Spleen (tissue), 11 donors: ENCODE measurements around the gene SLC26A2. TPM values are rescaled to one million over a fixed set of nuclear protein-coding genes. Genes with fewer than 3 reads are reported as not detected.
"Not testable (repeated sequence)": the region's sequence is repeated elsewhere in the genome, so short reads cannot be mapped to it uniquely, and the experiment has no call there.

Source experiments
- DNase-seq: peaks from one replicate; pipeline ENCODE4 v3.0.0-alpha.2; 2020
- H3K27ac ChIP-seq, 8 donors: fragments of 200-600 bp; sonication (generic) in 7 of 8; 1 replicate in 4 of 8; 2 replicates in 4 of 8; pipeline versions ENCODE4 v1.5.0 to v1.8.0; 2016 to 2021; ENCODE audit warnings: inconsistent platforms in 4 of 8, mild to moderate bottlenecking in 4 of 8, moderate library complexity in 1 of 8
- H3K27me3 ChIP-seq, 7 donors: fragments of 200-600 bp; sonication (generic) in 6 of 7; replicated peaks in 1 of 7; 1 replicate in 4 of 7; 2 replicates in 3 of 7; pipeline versions ENCODE4 v1.5.0 to v1.8.0; 2016 to 2021; ENCODE audit warnings: inconsistent platforms in 3 of 7, mild to moderate bottlenecking in 1 of 7
- H3K36me3 ChIP-seq, 6 donors: fragments of 200-600 bp; sonication (generic) in 5 of 6; 1 replicate in 4 of 6; 2 replicates in 2 of 6; pipeline versions ENCODE4 v1.5.0 to v1.8.0; 2016 to 2021; ENCODE audit warnings: inconsistent platforms in 2 of 6
- H3K4me1 ChIP-seq, 6 donors: fragments of 200-600 bp; sonication (generic) in 5 of 6; 1 replicate in 3 of 6; 2 replicates in 3 of 6; pipeline versions ENCODE4 v1.5.0 to v1.8.0; 2016 to 2021; ENCODE audit warnings: inconsistent platforms in 3 of 6
- H3K4me3 ChIP-seq, 8 donors: fragments of 200-600 bp; sonication (generic) in 7 of 8; 1 replicate in 4 of 8; 2 replicates in 4 of 8; pipeline versions ENCODE4 v1.5.0 to v1.8.0; 2016 to 2021; ENCODE audit warnings: inconsistent platforms in 4 of 8, mild to moderate bottlenecking in 4 of 8, moderate library complexity in 2 of 8
- H3K9me3 ChIP-seq, 8 donors: fragments of 200-600 bp; sonication (generic) in 7 of 8; 1 replicate in 4 of 8; 2 replicates in 4 of 8; pipeline versions ENCODE4 v1.5.0 to v1.8.0; 2016 to 2021; ENCODE audit warnings: inconsistent platforms in 4 of 8
- CTCF ChIP-seq, 11 experiments: fragments of 200-600 bp in 7 of 11; fragments of 450-650 bp in 4 of 11; sonication (generic) in 4 of 11; IDR thresholded peaks in 8 of 11; conservative IDR thresholded peaks in 3 of 11; 1 replicate in 7 of 11; 2 replicates in 4 of 11; pipeline versions ENCODE4 v1.4.0 to v1.8.0; 2016 to 2021; ENCODE audit warnings: antibody characterized with exemption in 11 of 11, inconsistent platforms in 4 of 11, mild to moderate bottlenecking in 1 of 11
- POLR2A ChIP-seq, 3 donors: fragments of 450-650 bp; IDR thresholded peaks; one replicate each; pipeline ENCODE4 v1.5.1; 2017; ENCODE audit warnings: antibody characterized with exemption in 3 of 3, mild to moderate bottlenecking in 1 of 3
- POLR2AphosphoS5 ChIP-seq, 3 donors: sonication (generic); formaldehyde crosslinking; IDR thresholded peaks; one replicate each; pipeline ENCODE4 v1.5.1; 2017; ENCODE audit warnings: antibody characterized with exemption in 3 of 3
- WGBS, 5 donors: extraction: QIAGEN DNeasy Blood & Tissue Kit in 3 of 5; methylation state at CpG; one replicate each; pipeline versions ENCODE4 v1.1.5 to v1.1.7; 2013 to 2018; 5-methylcytosine and 5-hydroxymethylcytosine counted together
- intact Hi-C: fragments of 100-400 bp; cut with DNase I; formaldehyde crosslinking; loops from one replicate; pipeline ENCODE4 v1.15.0; 2023; ENCODE audit warnings: low total_unique reads
- polyA plus RNA-seq, 3 donors: library from polyadenylated mRNA; stranded (reverse); fragments of 200-250 nt; gene quantifications; one replicate each; pipeline ENCODE4 v1.2.1, GENCODE V29; 2013
- total RNA-seq, 7 donors: library from RNA; depleted of rRNA in 3 of 7; stranded (reverse); fragments of >200 nt in 3 of 7; fragmentation: NEBNext Ultra II Directional in 4 of 7; extraction: Animal tissue kit (Norgen Biotek cat#: 25700) in 4 of 7; gene quantifications; one replicate each; pipeline versions ENCODE4 v1.1.0 to v1.2.1, GENCODE V29; 2016 to 2021
- donor health status: healthy with polysubstance abuse.
- donor health status: DM: no; HTN: no; CAD: no; lungs with moderate emphysema.
- donor health status: DM: no; HTN: no; CAD: no.
- donor health status: Bipolar disorder and iron deficiency.
- donor health status: healthy.
- donor health status: DM: no; HTN: no; CAD: no.
- donor health status: DM: yes; HTN: yes; CAD: no.

SLC26A2 gene
- total and polyA plus RNA-seq, 10 donors, result 1.9 to 14.8 (median 10.1) TPM

- WGBS, 5 donors, result 73 to 87% (median 81%) methylated on average over 2 of the region's 2 CpGs
- Histone ChIP-seq H3K4me3 (no peak overlapping the region), H3K4me1 (peaks cover 0 to 17% (median 0%) of the 10 kb centered on the region in 6 donors), H3K9me3 (no peaks in the 10 kb centered on the region), H3K36me3 (peaks cover 0 to 100% (median 83%) of the 10 kb centered on the region in 6 donors), H3K27ac (peak overlapping the region in 3 of 8 donors; percentile 42 to 74 (median 68)), H3K27me3 (no peaks in the 10 kb centered on the region)
- no peak for DNase-seq
- intact Hi-C loops, result no loop called here
- no peak for TF ChIP-seq POLR2AphosphoS5 (IDR thresholded peaks at IDR 0.05)
- TF ChIP-seq POLR2A (IDR thresholded peaks at IDR 0.05), result no peak
- no peak for TF ChIP-seq CTCF (IDR thresholded peaks at IDR 0.05 in 8 of 11, conservative IDR thresholded peaks at IDR 0.05 in 3 of 11)
Observed at GRCh38 chr5:150022681-150023080, 62.1 kb downstream of the SLC26A2 start.

- Histone ChIP-seq H3K4me3 (no peak overlapping the region), H3K36me3 (peaks cover 0 to 100% (median 84%) of the 10 kb centered on the region in 6 donors), H3K4me1 (peaks cover 0 to 17% (median 0%) of the 10 kb centered on the region in 6 donors), H3K27me3 (no peaks in the 10 kb centered on the region), H3K9me3 (no peaks in the 10 kb centered on the region), H3K27ac (no peak overlapping the region)
- TF ChIP-seq CTCF (IDR thresholded peaks at IDR 0.05 in 8 of 11, conservative IDR thresholded peaks at IDR 0.05 in 3 of 11) (no peak), POLR2AphosphoS5 (IDR thresholded peaks at IDR 0.05) (no peak), POLR2A (IDR thresholded peaks at IDR 0.05) (no peak)
- no peak for DNase-seq
- intact Hi-C loops, result no loop called here
- WGBS, 5 donors, result 90 to 100% (median 96%) methylated on average over 1 of the region's 1 CpG
Observed at GRCh38 chr5:150023136-150023535, 62.6 kb downstream of the SLC26A2 start.

GRCh38 chr5:150024346-150024984 is 63.9 kb downstream of the SLC26A2 start:
- H3K36me3 ChIP-seq, result peaks cover 0 to 99% (median 76%) of the 10 kb centered on the region in 6 donors
- peaks cover 0 to 17% (median 0%) of the 10 kb centered on the region in 6 donors for H3K4me1 ChIP-seq
- no peak overlapping the region for H3K4me3 ChIP-seq
- H3K27me3 ChIP-seq, result no peaks in the 10 kb centered on the region
- H3K9me3 ChIP-seq, result no peaks in the 10 kb centered on the region
- intact Hi-C loops, result no loop called here
- H3K27ac ChIP-seq, result no peak overlapping the region
- 80 to 95% (median 82%) methylated on average over 9 of the region's 9 CpGs for WGBS, 5 donors
- TF ChIP-seq POLR2A (IDR thresholded peaks at IDR 0.05), result no peak
- no peak for TF ChIP-seq POLR2AphosphoS5 (IDR thresholded peaks at IDR 0.05)
- no peak for TF ChIP-seq CTCF (IDR thresholded peaks at IDR 0.05 in 8 of 11, conservative IDR thresholded peaks at IDR 0.05 in 3 of 11)
- DNase-seq, result no peak

- H3K9me3 ChIP-seq, result no peaks in the 10 kb centered on the region
- no peak overlapping the region for H3K27ac ChIP-seq
- intact Hi-C loops, result no loop called here
- H3K4me3 ChIP-seq, result no peak overlapping the region
- H3K36me3 ChIP-seq, result peaks cover 4 to 99% (median 79%) of the 10 kb centered on the region in 6 donors
- H3K27me3 ChIP-seq, result no peaks in the 10 kb centered on the region
- TF ChIP-seq POLR2AphosphoS5 (IDR thresholded peaks at IDR 0.05) (no peak), CTCF (IDR thresholded peaks at IDR 0.05 in 8 of 11, conservative IDR thresholded peaks at IDR 0.05 in 3 of 11) (no peak), POLR2A (IDR thresholded peaks at IDR 0.05) (no peak)
- WGBS, 5 donors, result 91 to 100% (median 94%) methylated on average over 4 of the region's 4 CpGs
- DNase-seq, result no peak
- H3K4me1 ChIP-seq, result peaks cover 0 to 12% (median 0%) of the 10 kb centered on the region in 6 donors
Observed at GRCh38 chr5:150026682-150027172, 66.2 kb downstream of the SLC26A2 start.

GRCh38 chr5:150028047-150028446 is 67.5 kb downstream of the SLC26A2 start:
- 80 to 93% (median 87%) methylated on average over 1 of the region's 1 CpG for WGBS, 5 donors

More at GRCh38 chr5:150028047-150028446, 67.5 kb downstream of the SLC26A2 start:
- intact Hi-C loops, H3K9me3 ChIP-seq, H3K4me1 ChIP-seq, DNase-seq, H3K4me3 ChIP-seq, H3K27ac ChIP-seq, H3K27me3 ChIP-seq: not testable (repeated sequence)
- peaks cover 4 to 99% (median 83%) of the 10 kb centered on the region in 6 donors for H3K36me3 ChIP-seq
